Activated CD4-positive, CD25-positive, alpha-beta regulatory T cell (primary cell): ENCODE results near the gene AKAP11.

ENCODE experiments used
- DNase-seq, 4 experiments: peaks; one replicate each; lab custom pipeline; 2025; lab: John Stamatoyannopoulos, UW

The AKAP11 gene

GRCh38 chr13:42337808-42338600, 66.1 kb downstream of the AKAP11 start:
- DNase-seq = no peak

- no peak for DNase-seq
Observed at GRCh38 chr13:42345367-42345766, 73.4 kb downstream of the AKAP11 start.

GRCh38 chr13:42348576-42348975, 76.6 kb downstream of the AKAP11 start:
- DNase-seq = no peak

DNA sequence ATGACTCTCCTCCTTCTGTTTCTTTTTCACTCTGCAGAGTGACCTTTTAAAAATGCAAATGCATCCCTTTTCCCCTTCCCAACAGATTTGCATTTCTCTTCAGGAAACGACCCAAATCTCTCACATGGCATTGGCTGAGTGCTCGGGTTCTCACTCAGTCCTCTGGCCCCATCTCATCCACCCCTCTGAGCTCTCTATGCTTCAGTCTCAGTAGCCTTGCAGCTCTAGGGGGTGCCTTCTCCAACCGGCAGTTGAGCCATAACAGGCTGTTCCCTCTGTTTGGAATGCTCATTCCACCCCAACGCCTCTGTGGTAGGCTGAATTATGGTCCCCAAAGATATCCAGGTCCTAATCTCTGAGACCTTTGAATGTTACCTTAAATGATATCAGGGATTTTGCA, 78.2 kb downstream of the AKAP11 start:
- no peak for DNase-seq

- peak in 1 of 4 experiments; percentile 9 for DNase-seq
Observed at GRCh38 chr13:42354241-42355091, 82.5 kb downstream of the AKAP11 start.

- no peak for DNase-seq
Observed at GRCh38 chr13:42355092-42355485, 83.1 kb downstream of the AKAP11 start.

DNA sequence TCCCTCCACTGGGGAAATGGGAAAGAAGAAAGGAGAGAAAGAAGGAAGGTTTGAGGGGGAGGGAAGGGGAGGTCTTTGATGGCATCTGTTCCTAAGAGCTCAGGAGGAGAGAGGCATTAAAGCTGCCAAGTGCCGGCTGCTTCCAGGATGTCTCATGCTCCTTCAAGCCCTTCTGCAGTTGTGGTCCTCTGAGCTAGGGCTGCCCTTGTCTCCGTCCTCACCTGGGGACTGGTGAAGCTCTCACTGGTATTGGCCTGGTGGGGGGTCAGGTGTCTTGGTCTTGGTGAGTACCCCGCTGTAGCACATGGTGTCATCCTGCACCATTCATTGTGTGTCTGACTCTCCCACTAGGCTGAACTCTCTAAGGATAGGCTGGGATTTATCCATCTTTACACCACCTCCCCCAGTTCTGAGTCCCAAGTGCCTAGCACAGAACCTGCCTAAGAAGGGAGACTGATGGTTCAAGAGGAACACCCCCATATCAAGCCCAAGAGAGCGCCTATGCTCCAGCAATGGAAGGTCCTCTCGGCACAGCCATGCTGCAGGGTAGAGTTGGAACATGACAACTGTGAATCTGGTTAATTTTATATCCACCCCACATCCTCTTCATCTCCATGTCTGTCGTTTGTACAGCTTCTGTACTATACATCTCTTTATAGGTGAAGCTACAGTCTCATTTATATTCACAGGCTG, 83.7 kb downstream of the AKAP11 start:
- no peak for DNase-seq

DNA sequence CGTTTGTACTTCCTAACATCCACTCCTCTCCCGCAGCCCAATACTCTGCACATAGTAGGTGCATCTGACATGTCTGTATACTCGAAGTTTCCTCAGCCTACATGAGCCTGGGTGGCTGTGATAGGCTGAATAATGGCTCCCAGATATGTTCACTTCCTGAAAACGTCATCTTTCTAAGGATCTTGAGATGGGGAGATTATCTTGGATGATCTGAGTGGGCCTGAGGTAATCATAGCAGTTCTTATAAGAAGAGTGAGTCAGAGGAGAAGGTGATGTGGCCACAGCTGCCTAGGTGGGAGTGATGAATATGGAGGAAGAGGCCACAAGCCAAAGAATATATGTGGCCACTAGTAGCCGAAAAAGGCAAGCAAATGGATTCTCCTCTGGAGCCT, 84.2 kb downstream of the AKAP11 start:
- DNase-seq = no peak

GRCh38 chr13:42360046-42360574, 88.2 kb downstream of the AKAP11 start:
- DNase-seq = no peak

DNA sequence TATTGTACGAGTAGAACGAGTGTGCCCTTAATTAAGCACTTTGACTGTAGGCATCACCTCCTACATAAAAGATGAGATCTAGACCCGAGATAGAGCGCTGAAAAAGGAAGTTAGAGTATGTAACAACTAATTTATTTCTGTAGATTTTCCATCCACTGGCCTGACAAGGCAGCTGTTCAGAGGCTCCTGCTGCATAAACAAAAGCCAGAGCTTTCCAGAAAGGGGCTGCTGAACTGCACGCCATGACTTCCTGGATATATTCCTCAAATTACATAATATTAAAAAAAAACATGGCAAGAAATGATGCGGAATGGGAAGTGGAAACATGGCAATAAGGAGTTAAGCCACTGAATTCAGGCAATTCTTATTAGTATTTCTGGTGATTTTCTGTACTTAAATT, 89.7 kb downstream of the AKAP11 start:
- no peak for DNase-seq

DNA sequence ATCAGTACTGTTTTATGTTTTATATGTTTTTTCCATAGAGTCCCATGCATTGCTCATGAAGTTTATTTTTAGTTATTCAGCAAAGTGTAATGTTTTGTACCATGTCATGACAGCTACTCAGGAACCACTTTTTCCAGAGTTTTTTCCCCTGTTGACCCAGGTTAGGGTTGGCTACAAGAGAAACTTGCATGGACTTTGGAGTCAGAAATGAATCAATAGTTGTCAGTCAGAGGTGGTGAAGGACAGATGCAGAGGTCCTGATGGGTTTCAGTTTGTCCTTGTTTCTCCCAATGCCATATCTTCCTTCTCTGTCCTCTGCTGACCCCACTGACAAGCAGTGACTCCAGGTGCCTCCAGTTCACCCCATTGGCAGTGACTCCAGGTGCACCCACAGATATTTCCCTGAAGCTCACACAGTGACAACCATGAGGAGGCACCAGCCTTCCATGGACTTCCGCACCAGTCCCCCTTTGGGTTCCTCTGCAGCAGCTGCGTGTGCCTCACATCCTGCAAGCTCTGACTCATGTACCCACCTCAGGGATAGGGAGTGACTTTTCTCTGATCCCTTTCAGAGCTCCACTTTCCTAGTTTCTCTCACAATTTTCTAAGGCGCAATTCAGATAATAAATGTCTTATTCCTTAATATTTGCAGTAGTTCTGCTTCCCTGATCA, 92.1 kb downstream of the AKAP11 start:
- no peak for DNase-seq

- DNase-seq = no peak
Observed at GRCh38 chr13:42364613-42365000, 92.7 kb downstream of the AKAP11 start.

DNA sequence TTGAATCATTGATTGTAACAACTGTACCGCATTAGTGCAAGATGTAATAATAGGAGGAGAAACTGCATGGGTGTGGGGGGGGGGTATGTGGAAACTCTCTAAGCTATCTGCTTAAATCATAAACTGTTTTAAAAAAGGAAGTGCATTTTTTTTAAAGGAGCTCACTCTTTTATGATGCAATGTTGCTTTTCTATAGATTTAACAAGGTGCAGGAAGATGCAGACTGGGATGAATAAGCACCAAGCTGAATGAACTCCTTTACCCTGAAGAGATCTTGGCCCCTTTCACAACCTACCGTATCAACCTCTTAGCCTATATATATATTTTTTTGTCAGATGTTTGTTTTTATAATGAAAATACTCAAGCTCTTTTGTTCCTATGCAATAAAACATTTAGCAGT, 95.9 kb downstream of the AKAP11 start:
- DNase-seq = no peak

DNA sequence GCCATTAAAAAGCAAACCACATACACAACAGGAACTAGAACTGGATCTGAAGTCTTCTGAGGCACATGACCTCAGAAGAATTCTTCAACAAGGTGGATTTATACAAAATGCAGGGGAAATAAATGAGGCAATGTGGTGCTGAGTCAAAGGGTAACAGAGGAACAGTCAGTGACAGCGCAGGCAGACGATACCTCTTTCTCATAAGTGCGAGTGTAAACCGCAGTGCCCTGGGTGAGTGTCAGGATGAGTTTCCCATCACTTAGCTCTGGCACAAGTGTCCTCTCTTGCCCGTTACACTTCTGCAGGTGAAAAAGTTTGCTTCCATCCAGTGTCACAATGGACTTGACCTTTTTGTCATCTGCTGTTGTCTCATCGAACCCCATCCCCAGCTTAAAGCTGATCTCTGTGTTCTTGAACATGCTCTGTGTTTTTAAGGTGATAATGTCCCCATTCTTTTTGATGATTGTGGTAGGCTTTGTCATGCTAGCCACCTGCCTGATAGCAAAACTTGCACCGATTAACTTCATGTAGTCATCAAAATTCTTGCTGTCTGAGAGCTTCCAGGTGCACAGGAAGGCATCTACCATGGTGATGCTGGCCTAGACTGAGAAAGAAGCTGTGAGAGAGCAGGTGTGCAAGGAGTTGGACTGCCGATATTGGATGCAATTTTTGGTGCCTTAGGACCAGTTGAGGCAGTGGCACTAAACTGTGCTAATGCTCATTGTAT, 97.3 kb downstream of the AKAP11 start:
- no peak for DNase-seq

- DNase-seq = no peak
Observed at GRCh38 chr13:42370229-42370628, 98.3 kb downstream of the AKAP11 start.
